ENCODE data around the gene NANOG.
"Not testable (repeated sequence)": the region's sequence is repeated elsewhere in the genome, so short reads cannot be mapped to it uniquely, and the experiment has no call there.

NANOG gene

GRCh38 chr12:7788884-7789528 lies at the start of gene NANOG:
NANOG (plus strand) TSS chr12:7789402; CDS start chr12:7789615, 213 bp downstream.
- DNase-seq = not testable (repeated sequence)

GRCh38 chr12:7747246-7747645 lies 42.0 kb upstream of the NANOG start, which contains the start of gene CLEC4C:
CLEC4C (minus strand) TSS chr12:7747375; CDS start chr12:7747348, 27 bp downstream.
- DNase-seq = no peak

- no peak for DNase-seq
Observed at GRCh38 chr12:7748852-7749251, 40.4 kb upstream of the NANOG start.

GRCh38 chr12:7749442-7749841 lies 39.8 kb upstream of the NANOG start:
- no peak for DNase-seq

- no peak for DNase-seq
Observed at GRCh38 chr12:7750350-7750749, 38.9 kb upstream of the NANOG start.

- no peak for DNase-seq
Observed at GRCh38 chr12:7751394-7751793, 37.8 kb upstream of the NANOG start.

GRCh38 chr12:7751941-7752922 lies 37.0 kb upstream of the NANOG start:
- DNase-seq = not testable (repeated sequence)

GRCh38 chr12:7755668-7756067 lies 33.5 kb upstream of the NANOG start:
- not testable (repeated sequence) for DNase-seq

GRCh38 chr12:7756993-7757392 lies 32.2 kb upstream of the NANOG start:
- no peak for DNase-seq

GRCh38 chr12:7758766-7759140 lies 30.4 kb upstream of the NANOG start:
- DNase-seq = no peak

- no peak for DNase-seq
Observed at GRCh38 chr12:7769999-7770398, 19.2 kb upstream of the NANOG start.

- no peak for DNase-seq
Observed at GRCh38 chr12:7781274-7781673, 7.9 kb upstream of the NANOG start.

GRCh38 chr12:7782055-7782454 lies 7.1 kb upstream of the NANOG start:
- no peak for DNase-seq

GRCh38 chr12:7783433-7783832 lies 5.8 kb upstream of the NANOG start:
- DNase-seq = not testable (repeated sequence)

GRCh38 chr12:7784701-7785100 lies 4.5 kb upstream of the NANOG start:
- DNase-seq = no peak

- DNase-seq = no peak
Observed at GRCh38 chr12:7787574-7788293, 1.5 kb upstream of the NANOG start.

- no peak for DNase-seq
Observed at GRCh38 chr12:7788294-7788660, 925 bp upstream of the NANOG start.

- DNase-seq = no peak
Observed at GRCh38 chr12:7793211-7793610, 4.0 kb downstream of the NANOG start.

GRCh38 chr12:7797269-7797668 lies 8.1 kb downstream of the NANOG start:
- DNase-seq = not testable (repeated sequence)

GRCh38 chr12:7797698-7798398 lies 8.6 kb downstream of the NANOG start:
- DNase-seq = no peak

- not testable (repeated sequence) for DNase-seq
Observed at GRCh38 chr12:7798750-7799308, 9.6 kb downstream of the NANOG start.

GRCh38 chr12:7801460-7801859 lies 12.3 kb downstream of the NANOG start:
- no peak for DNase-seq

All from activated CD4-positive, CD25-positive, alpha-beta regulatory T cell (primary cell).